GM03348 (cell line): Measurements from ENCODE around the gene LINC00305.

ENCODE experiments used
- DNase-seq: peaks from one replicate; pipeline ENCODE4 v3.0.0; 2012; ENCODE audit warnings: low spot score

The LINC00305 gene

GRCh38 chr18:64148988-64149387, at the start of gene LINC00305:
TSS of gene LINC00305 (minus strand) at chr18:64149088.
- DNase-seq, result no peak

- DNase-seq, result no peak
Measured at GRCh38 chr18:64191069-64191468, 42.2 kb upstream of the LINC00305 start.

- no peak for DNase-seq
Measured at GRCh38 chr18:64185987-64186386, 37.1 kb upstream of the LINC00305 start.

- no peak for DNase-seq
Measured at GRCh38 chr18:64183665-64184064, 34.8 kb upstream of the LINC00305 start.

GRCh38 chr18:64180617-64181016, 31.7 kb upstream of the LINC00305 start:
- DNase-seq, result no peak

GRCh38 chr18:64180171-64180570, 31.3 kb upstream of the LINC00305 start:
- DNase-seq, result no peak

GRCh38 chr18:64179556-64180080, 30.7 kb upstream of the LINC00305 start:
- DNase-seq, result no peak

GRCh38 chr18:64178860-64179259, 30.0 kb upstream of the LINC00305 start:
- DNase-seq, result no peak

GRCh38 chr18:64175432-64175831, 26.5 kb upstream of the LINC00305 start:
- no peak for DNase-seq

- no peak for DNase-seq
Measured at GRCh38 chr18:64171576-64171975, 22.7 kb upstream of the LINC00305 start.

- DNase-seq, result no peak
Measured at GRCh38 chr18:64167408-64167925, 18.6 kb upstream of the LINC00305 start.

GRCh38 chr18:64165906-64166305, 17.0 kb upstream of the LINC00305 start:
- DNase-seq, result no peak

GRCh38 chr18:64164883-64165282, 16.0 kb upstream of the LINC00305 start:
- DNase-seq, result no peak

- no peak for DNase-seq
Measured at GRCh38 chr18:64149916-64150438, 1.1 kb upstream of the LINC00305 start.

- DNase-seq, result no peak
Measured at GRCh38 chr18:64142904-64143303, 6.0 kb downstream of the LINC00305 start.

- DNase-seq, result no peak
Measured at GRCh38 chr18:64137914-64138313, 11.0 kb downstream of the LINC00305 start.

GRCh38 chr18:64134044-64134747, 14.7 kb downstream of the LINC00305 start:
- no peak for DNase-seq

- DNase-seq, result no peak
Measured at GRCh38 chr18:64132871-64133270, 16.0 kb downstream of the LINC00305 start.

GRCh38 chr18:64131314-64131713, 17.6 kb downstream of the LINC00305 start:
- no peak for DNase-seq

- no peak for DNase-seq
Measured at GRCh38 chr18:64127172-64127571, 21.7 kb downstream of the LINC00305 start.

GRCh38 chr18:64119916-64120315, 29.0 kb downstream of the LINC00305 start:
- no peak for DNase-seq

GRCh38 chr18:64118406-64118805, 30.5 kb downstream of the LINC00305 start:
- no peak for DNase-seq

- DNase-seq, result no peak
Measured at GRCh38 chr18:64116571-64117175, 32.2 kb downstream of the LINC00305 start.
